Calu3 (cell line): ENCODE measurements around the gene FIBP. TPM values are rescaled to one million over a fixed set of nuclear protein-coding genes. Genes with fewer than 3 reads are reported as not detected.

Source experiments
- BruUV-seq: library from RNA; stranded (reverse); fragments of 400-500 nt; replicated peaks from 2 replicates; lab custom pipeline; 2021; lab: Mats Ljungman, UMichigan
- CTCF ChIA-PET: fragments of 300-600 bp; sonication (Branson Sonifier 250); formaldehyde crosslinking; loops from one replicate; lab custom pipeline; 2022; ENCODE audit warnings: antibody characterized with exemption; lab: Charles Lee
- DNase-seq: peaks from one replicate; pipeline ENCODE4 v3.0.0; 2022
- H3K27ac Mint-ChIP-seq: one replicate; pipeline ENCODE4 v1.8.0; 2022; ENCODE audit warnings: mixed read lengths; ENCODE audit not compliant: unreplicated experiment
- H3K27me3 Mint-ChIP-seq: one replicate; pipeline ENCODE4 v1.8.0; 2022; ENCODE audit warnings: mixed read lengths; ENCODE audit not compliant: unreplicated experiment
- H3K36me3 Mint-ChIP-seq: one replicate; pipeline ENCODE4 v1.8.0; 2022; ENCODE audit warnings: mild to moderate bottlenecking, moderate library complexity, mixed read lengths; ENCODE audit not compliant: insufficient read depth, unreplicated experiment
- H3K4me1 Mint-ChIP-seq: one replicate; pipeline ENCODE4 v1.8.0; 2022; ENCODE audit warnings: mild to moderate bottlenecking, low read depth, mixed read lengths; ENCODE audit not compliant: unreplicated experiment
- H3K4me3 Mint-ChIP-seq: one replicate; pipeline ENCODE4 v1.8.0; 2022; ENCODE audit warnings: mild to moderate bottlenecking, low read depth, moderate library complexity, mixed read lengths; ENCODE audit not compliant: unreplicated experiment
- H3K9me3 Mint-ChIP-seq: one replicate; pipeline ENCODE4 v1.8.0; 2022; ENCODE audit warnings: low read depth, mixed read lengths; ENCODE audit not compliant: unreplicated experiment
- intact Hi-C: fragments of 100-400 bp; cut with micrococcal nuclease; formaldehyde crosslinking; loops from one replicate; pipeline ENCODE4 v1.10.0; 2022; ENCODE audit not compliant: unreplicated experiment
- total RNA-seq: library from RNA; stranded (reverse); gene quantifications from 2 replicates; pipeline ENCODE4 v1.2.3, GENCODE V29; 2022
- TF ChIP-seq, protein P1 (sequence below): fragments of 200-600 bp; IDR thresholded peaks from one replicate; pipeline ENCODE4 v1.8.0; 2022; ENCODE audit warnings: antibody characterized with exemption; ENCODE audit not compliant: unreplicated experiment

The FIBP gene
- total RNA-seq, 1 experiment from 2014 or later = 75.8 TPM

DNA sequence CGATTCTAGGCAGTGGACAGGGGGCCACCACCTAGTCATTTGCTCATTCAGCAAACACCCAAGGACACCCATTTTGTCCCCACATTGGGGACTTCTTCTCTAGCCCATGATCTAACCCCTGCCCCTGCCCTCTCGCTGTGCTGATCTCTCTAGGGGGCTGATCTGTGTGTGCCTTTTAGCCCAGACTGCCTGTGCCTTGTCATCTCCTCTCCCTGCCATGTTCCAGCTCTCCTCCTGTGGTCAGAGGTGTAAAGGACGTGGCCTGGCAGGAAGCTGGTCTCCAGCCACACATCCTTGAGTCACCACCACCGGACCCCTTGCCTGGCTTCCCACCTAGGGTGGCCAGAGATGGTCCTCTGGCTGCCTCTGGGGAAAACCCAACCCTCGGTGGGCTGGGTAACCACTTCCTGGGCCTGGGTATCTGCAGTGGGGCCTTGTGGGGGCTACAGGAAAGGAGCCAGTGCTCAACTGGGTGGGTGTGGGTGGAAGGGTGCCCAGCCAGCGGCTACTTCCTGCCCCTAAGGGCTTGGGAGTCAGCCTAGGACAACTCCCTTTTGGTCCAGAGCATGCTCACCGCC lies 7.3 kb downstream of the FIBP start:
- no peaks in the 10 kb centered on the region for H3K9me3 Mint-ChIP-seq
- no peak overlapping the region for H3K4me3 Mint-ChIP-seq
- no peaks in the 10 kb centered on the region for H3K4me1 Mint-ChIP-seq
- intact Hi-C loops = loop anchor here (10.0 kb wide), 1 partner anchor 104 kb away; no protein-coding TSS in a partner anchor
- no peak overlapping the region for H3K27ac Mint-ChIP-seq
- DNase-seq = no peak
- TF ChIP-seq, protein P1, sequence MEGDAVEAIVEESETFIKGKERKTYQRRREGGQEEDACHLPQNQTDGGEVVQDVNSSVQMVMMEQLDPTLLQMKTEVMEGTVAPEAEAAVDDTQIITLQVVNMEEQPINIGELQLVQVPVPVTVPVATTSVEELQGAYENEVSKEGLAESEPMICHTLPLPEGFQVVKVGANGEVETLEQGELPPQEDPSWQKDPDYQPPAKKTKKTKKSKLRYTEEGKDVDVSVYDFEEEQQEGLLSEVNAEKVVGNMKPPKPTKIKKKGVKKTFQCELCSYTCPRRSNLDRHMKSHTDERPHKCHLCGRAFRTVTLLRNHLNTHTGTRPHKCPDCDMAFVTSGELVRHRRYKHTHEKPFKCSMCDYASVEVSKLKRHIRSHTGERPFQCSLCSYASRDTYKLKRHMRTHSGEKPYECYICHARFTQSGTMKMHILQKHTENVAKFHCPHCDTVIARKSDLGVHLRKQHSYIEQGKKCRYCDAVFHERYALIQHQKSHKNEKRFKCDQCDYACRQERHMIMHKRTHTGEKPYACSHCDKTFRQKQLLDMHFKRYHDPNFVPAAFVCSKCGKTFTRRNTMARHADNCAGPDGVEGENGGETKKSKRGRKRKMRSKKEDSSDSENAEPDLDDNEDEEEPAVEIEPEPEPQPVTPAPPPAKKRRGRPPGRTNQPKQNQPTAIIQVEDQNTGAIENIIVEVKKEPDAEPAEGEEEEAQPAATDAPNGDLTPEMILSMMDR = no peak
- H3K36me3 Mint-ChIP-seq = peaks cover 29% of the 10 kb centered on the region
- CTCF ChIA-PET = no interaction called here
- H3K27me3 Mint-ChIP-seq = no peaks in the 10 kb centered on the region
- BruUV-seq = no TSS peak

DNA sequence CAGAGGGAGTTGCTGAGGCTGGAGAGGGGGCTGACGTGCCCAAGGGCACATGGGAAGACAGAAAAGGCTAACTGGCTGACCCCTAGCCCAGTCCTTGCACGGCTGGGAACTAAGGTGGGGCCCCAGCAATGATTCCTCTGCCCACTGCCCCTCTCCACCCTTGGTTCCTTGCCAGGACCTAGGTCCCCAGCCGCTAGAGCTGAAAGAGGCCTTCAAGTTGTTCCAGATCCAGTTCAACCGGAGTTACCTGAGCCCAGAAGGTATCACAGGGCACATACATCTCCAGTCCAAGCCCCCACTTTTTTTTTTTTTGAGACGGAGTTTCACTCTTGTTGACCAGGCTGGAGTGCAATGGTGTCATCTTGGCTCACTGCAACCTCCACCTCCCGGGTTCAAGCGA lies 8.2 kb downstream of the FIBP start:
- BruUV-seq = no TSS peak
- H3K9me3 Mint-ChIP-seq = no peaks in the 10 kb centered on the region
- no peak overlapping the region for H3K27ac Mint-ChIP-seq
- H3K4me3 Mint-ChIP-seq = no peak overlapping the region
- CTCF ChIA-PET = no interaction called here
- DNase-seq = no peak
- no peaks in the 10 kb centered on the region for H3K27me3 Mint-ChIP-seq
- intact Hi-C loops = loop anchor here (10.0 kb wide), 1 partner anchor 105 kb away; no protein-coding TSS in a partner anchor
- no peaks in the 10 kb centered on the region for H3K4me1 Mint-ChIP-seq
- peaks cover 25% of the 10 kb centered on the region for H3K36me3 Mint-ChIP-seq
- TF ChIP-seq, protein P1 = no peak

DNA sequence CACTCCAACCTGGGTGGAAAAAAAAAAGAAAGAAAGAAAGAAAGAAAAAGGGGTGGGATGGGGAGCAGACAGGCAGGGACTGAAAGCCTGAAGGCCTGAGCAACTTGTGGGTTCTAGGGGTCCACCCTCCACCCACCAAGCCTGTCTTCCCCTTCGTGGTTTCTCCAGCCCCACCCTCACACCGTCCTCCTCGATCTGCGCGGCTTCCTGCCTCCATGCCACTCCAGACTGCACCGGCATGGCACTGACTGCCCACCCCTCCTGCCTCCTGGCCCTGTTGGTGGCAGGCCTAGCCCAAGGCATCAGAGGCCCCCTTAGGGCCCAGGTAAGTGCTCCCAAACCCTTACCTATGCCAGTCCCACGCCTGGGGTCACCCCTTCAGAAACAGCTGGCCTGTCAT lies 8.7 kb downstream of the FIBP start, which contains the start of gene CTSW:
CTSW (plus strand) TSS at position 221 of the 400 bp plus-strand sequence; CDS start at position 239, 18 bp downstream.
- intact Hi-C loops = loop anchor here (10.0 kb wide), 1 partner anchor 105 kb away; no protein-coding TSS in a partner anchor
- TF ChIP-seq, protein P1 = no peak
- DNase-seq = no peak
- H3K4me3 Mint-ChIP-seq = no peak within 1 kb of the TSS
- H3K36me3 Mint-ChIP-seq = peaks cover 21% of the 10 kb centered on the region
- no TSS peak for BruUV-seq
- CTCF ChIA-PET = no interaction called here
- no peaks in the 10 kb centered on the region for H3K27me3 Mint-ChIP-seq
- H3K9me3 Mint-ChIP-seq = no peaks in the 10 kb centered on the region
- H3K4me1 Mint-ChIP-seq = no peaks in the 10 kb centered on the region
- no peak within 1 kb of the TSS for H3K27ac Mint-ChIP-seq

DNA sequence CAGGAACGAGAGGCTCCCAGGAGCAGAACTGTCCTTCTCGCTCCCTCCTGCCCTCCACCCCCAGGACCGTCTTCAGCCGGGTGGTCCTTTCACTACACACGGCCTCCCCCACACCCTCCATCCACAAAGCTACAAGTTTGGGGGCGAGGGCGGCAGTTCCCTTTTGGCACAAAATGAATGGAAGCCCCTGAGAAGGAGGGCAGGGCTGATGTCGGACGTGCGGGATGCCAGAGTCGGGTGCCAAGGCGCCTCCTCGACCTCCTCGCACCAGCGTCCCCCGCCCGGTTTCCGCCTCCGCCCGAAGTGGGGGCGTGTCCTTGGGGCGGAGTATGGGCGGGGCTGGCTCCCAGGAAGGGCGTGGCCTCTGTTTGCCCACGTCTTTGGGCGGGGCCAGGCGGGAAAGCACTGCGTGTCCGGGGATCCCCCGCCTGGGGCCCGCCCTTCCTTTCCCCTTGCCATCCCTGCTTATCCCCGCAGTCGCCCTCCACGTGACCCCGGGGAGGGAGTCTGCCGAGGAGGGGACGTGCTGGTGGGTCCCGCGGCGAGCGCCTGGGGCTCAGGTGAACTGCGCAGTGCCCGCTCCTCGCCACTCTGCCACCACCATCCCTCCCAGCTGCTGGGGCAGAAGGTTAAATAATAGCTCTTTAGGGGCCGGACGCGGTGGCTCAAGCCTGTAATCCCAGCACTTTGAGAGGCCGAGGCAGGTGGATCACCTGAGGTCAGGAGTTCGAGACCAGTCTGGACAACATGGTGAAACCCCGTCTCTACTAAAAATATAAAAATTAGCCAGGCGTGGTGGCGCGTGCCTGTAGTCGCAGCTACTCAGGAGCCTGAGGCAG lies 14.7 kb downstream of the FIBP start:
- intact Hi-C loops = no loop called here

More for the DNA sequence above, 14.7 kb downstream of the FIBP start:
- H3K27ac Mint-ChIP-seq = no peak overlapping the region
- peak overlapping the region; percentile 80 for H3K4me3 Mint-ChIP-seq
- CTCF ChIA-PET = interaction anchor here (1.0 to 1.2 kb wide), 2 partner anchors 11 to 14 kb away, joined by 3 to 6 read pairs; partner anchors contain the start of gene MUS81
- H3K4me1 Mint-ChIP-seq = peaks cover 9% of the 10 kb centered on the region
- BruUV-seq = no TSS peak
- peaks cover 30% of the 10 kb centered on the region for H3K36me3 Mint-ChIP-seq
- peak; percentile 97 for DNase-seq
- H3K27me3 Mint-ChIP-seq = peaks cover 29% of the 10 kb centered on the region
- no peaks in the 10 kb centered on the region for H3K9me3 Mint-ChIP-seq
- TF ChIP-seq, protein P1 = no peak
